Head of caudate nucleus (tissue), 42 donors: ENCODE measurements around the gene HEATR9.
"Not testable (repeated sequence)": the region's sequence is repeated elsewhere in the genome, so short reads cannot be mapped to it uniquely, and the experiment has no call there.

Experiments used
- DNase-seq, 42 donors: peaks; one replicate each; pipeline versions ENCODE4 v3.0.0 to v3.0.0-alpha.2; 2020 to 2021; ENCODE audit warnings: mixed read lengths in 7 of 42
- intact Hi-C: fragments of 100-400 bp; cut with DNase I; formaldehyde crosslinking; loops from one replicate; pipeline ENCODE4 v1.15.0; 2022

HEATR9 gene

GRCh38 chr17:35868737-35869136, at the start of gene HEATR9:
TSS of gene HEATR9 (minus strand) at chr17:35868891. CDS start at chr17:35868742, 149 bp downstream.
- no peak for DNase-seq
- intact Hi-C loops = no loop called here

GRCh38 chr17:35917519-35918213, 49.0 kb upstream of the HEATR9 start:
- intact Hi-C loops = no loop called here
- DNase-seq = no peak

GRCh38 chr17:35915153-35915964, 46.7 kb upstream of the HEATR9 start:
- intact Hi-C loops = no loop called here
- no peak for DNase-seq

- intact Hi-C loops = no loop called here
- DNase-seq = no peak
Measured at GRCh38 chr17:35914354-35914753, 45.7 kb upstream of the HEATR9 start.

- intact Hi-C loops = no loop called here
- no peak for DNase-seq
Measured at GRCh38 chr17:35913609-35914008, 44.9 kb upstream of the HEATR9 start.

- no peak for DNase-seq
- intact Hi-C loops = no loop called here
Measured at GRCh38 chr17:35912942-35913341, 44.3 kb upstream of the HEATR9 start.

GRCh38 chr17:35912339-35912912, 43.7 kb upstream of the HEATR9 start:
- intact Hi-C loops = no loop called here
- DNase-seq = no peak

GRCh38 chr17:35909408-35909807, 40.7 kb upstream of the HEATR9 start:
- no peak for DNase-seq
- intact Hi-C loops = no loop called here

GRCh38 chr17:35907691-35908090, 39.0 kb upstream of the HEATR9 start:
- no peak for DNase-seq
- intact Hi-C loops = no loop called here

GRCh38 chr17:35906926-35907637, 38.4 kb upstream of the HEATR9 start:
- DNase-seq = no peak
- intact Hi-C loops = no loop called here

- intact Hi-C loops = no loop called here
- no peak for DNase-seq
Measured at GRCh38 chr17:35906191-35906925, 37.7 kb upstream of the HEATR9 start.

GRCh38 chr17:35903451-35903850, 34.8 kb upstream of the HEATR9 start:
- no peak for DNase-seq
- intact Hi-C loops = no loop called here

GRCh38 chr17:35901631-35902175, 33.0 kb upstream of the HEATR9 start:
- DNase-seq = no peak

GRCh38 chr17:35900708-35901480, 32.2 kb upstream of the HEATR9 start:
- no peak for DNase-seq
- intact Hi-C loops = no loop called here

More at GRCh38 chr17:35901631-35902175, 33.0 kb upstream of the HEATR9 start:
- intact Hi-C loops = no loop called here

GRCh38 chr17:35900280-35900679, 31.6 kb upstream of the HEATR9 start:
- intact Hi-C loops = no loop called here
- no peak for DNase-seq

- intact Hi-C loops = no loop called here
- no peak for DNase-seq
Measured at GRCh38 chr17:35898283-35899070, 29.8 kb upstream of the HEATR9 start.

GRCh38 chr17:35897772-35898171, 29.1 kb upstream of the HEATR9 start:
- intact Hi-C loops, DNase-seq: not testable (repeated sequence)
